IMR-90 (cell line): ENCODE measurements around the gene SH3BGRL. TPM values are rescaled to one million over a fixed set of nuclear protein-coding genes. Genes with fewer than 3 reads are reported as not detected.

Source experiments
- ATAC-seq: fragments of 200-7000 bp; cut with Tn5 transposase; 2 replicates; pipeline ENCODE4 v1.9.1; 2020; ENCODE audit warnings: low read depth, mild to moderate bottlenecking, moderate library complexity
- BruUV-seq: library from RNA; stranded (reverse); fragments of 400-500 nt; replicated peaks from 2 replicates; lab custom pipeline; 2021; lab: Mats Ljungman, UMichigan
- CTCF ChIA-PET: fragments of 300-600 bp; formaldehyde crosslinking; extraction: SDS; loops from one replicate; lab custom pipeline; 2021; ENCODE audit warnings: antibody characterized with exemption; lab: Yijun Ruan, JAX
- POLR2A ChIA-PET: fragments of 300-600 bp; sonication (Branson Sonifier 250); formaldehyde crosslinking; loops from one replicate; lab custom pipeline; 2022; ENCODE audit warnings: antibody characterized with exemption; ENCODE audit not compliant: unreplicated experiment; lab: Charles Lee
- DNase-seq: peaks from one replicate; pipeline ENCODE4 v3.0.0; 2013
- H2AFZ ChIP-seq: replicated peaks from 2 replicates; pipeline ENCODE3; 2013; ENCODE audit warnings: low read length, mild to moderate bottlenecking; ENCODE audit not compliant: poor library complexity
- H2AK5ac ChIP-seq: 2 replicates; pipeline ENCODE4 v1.6.1; 2013; ENCODE audit warnings: low read depth, low read length, inconsistent platforms
- H2AK9ac ChIP-seq: replicated peaks from 2 replicates; pipeline ENCODE3; 2013; ENCODE audit warnings: mild to moderate bottlenecking, low read depth, low read length, moderate library complexity; ENCODE audit not compliant: poor library complexity
- H2BK120ac ChIP-seq: 2 replicates; pipeline ENCODE4 v1.6.1; 2013; ENCODE audit warnings: low read depth, low read length, inconsistent platforms
- H2BK15ac ChIP-seq: 3 replicates; pipeline ENCODE4 v1.6.1; 2013; ENCODE audit warnings: low read depth, low read length, inconsistent platforms
- H2BK20ac ChIP-seq: 2 replicates; pipeline ENCODE4 v1.6.1; 2013; ENCODE audit warnings: low read depth, mild to moderate bottlenecking, inconsistent platforms, low read length, moderate library complexity
- H2BK5ac ChIP-seq: 2 replicates; pipeline ENCODE4 v1.6.1; 2013; ENCODE audit warnings: mild to moderate bottlenecking, low read depth, low read length, inconsistent platforms; ENCODE audit not compliant: poor library complexity, severe bottlenecking
- H3K14ac ChIP-seq: replicated peaks from 2 replicates; pipeline ENCODE4 v1.6.1; 2013; ENCODE audit warnings: low read depth, low read length, inconsistent platforms
- H3K18ac ChIP-seq: 2 replicates; pipeline ENCODE4 v1.6.1; 2013; ENCODE audit warnings: low read depth, low read length, control low read depth
- H3K23ac ChIP-seq: 2 replicates; pipeline ENCODE4 v1.6.1; 2013; ENCODE audit warnings: low read depth, low read length, inconsistent platforms
- H3K27ac ChIP-seq: 2 replicates; pipeline ENCODE4 v1.5.1; 2013; ENCODE audit warnings: mild to moderate bottlenecking, control low read depth, low read length; ENCODE audit not compliant: insufficient read depth
- H3K27me3 ChIP-seq: 2 replicates; pipeline ENCODE4 v1.6.1; 2013; ENCODE audit warnings: low read length; ENCODE audit not compliant: control insufficient read depth, insufficient read depth
- H3K36me3 ChIP-seq: 2 replicates; pipeline ENCODE4 v1.6.1; 2013; ENCODE audit warnings: low read length, mixed read lengths; ENCODE audit not compliant: control insufficient read depth, insufficient read depth
- H3K4ac ChIP-seq: 2 replicates; pipeline ENCODE4 v1.6.1; 2013; ENCODE audit warnings: low read depth, low read length, inconsistent platforms
- H3K4me1 ChIP-seq: 2 replicates; pipeline ENCODE4 v1.6.1; 2013; ENCODE audit warnings: low read length, mixed read lengths; ENCODE audit not compliant: control insufficient read depth, insufficient read depth
- H3K4me2 ChIP-seq: 2 replicates; pipeline ENCODE4 v1.6.1; 2013; ENCODE audit warnings: low read depth, mild to moderate bottlenecking, control low read depth, low read length, moderate library complexity
- H3K4me3 ChIP-seq: 2 replicates; pipeline ENCODE4 v1.5.1; 2013; ENCODE audit warnings: low read depth, mild to moderate bottlenecking, control low read depth, low read length, moderate library complexity; ENCODE audit not compliant: insufficient read depth
- H3K56ac ChIP-seq: 2 replicates; pipeline ENCODE4 v1.6.1; 2013; ENCODE audit warnings: low read length, inconsistent platforms; ENCODE audit not compliant: insufficient read depth; ENCODE audit errors: extremely low read depth
- H3K79me1 ChIP-seq, 2 experiments: 2 replicates each; pipeline ENCODE4 v1.6.1; 2013; ENCODE audit warnings: low read length in 2 of 2, inconsistent platforms in 1 of 2, low read depth in 1 of 2
- H3K9ac ChIP-seq: 2 replicates; pipeline ENCODE4 v1.6.1; 2013; ENCODE audit warnings: low read depth, low read length, control low read depth
- H3K9me1 ChIP-seq: 2 replicates; pipeline ENCODE4 v1.6.1; 2013; ENCODE audit warnings: low read length, inconsistent platforms; ENCODE audit not compliant: insufficient read depth
- H3K9me3 ChIP-seq: 2 replicates; pipeline ENCODE4 v1.6.1; 2013; ENCODE audit warnings: low read length; ENCODE audit not compliant: control insufficient read depth, insufficient read depth
- H4K20me1 ChIP-seq: 2 replicates; pipeline ENCODE4 v1.6.1; 2013; ENCODE audit warnings: low read length, inconsistent platforms; ENCODE audit not compliant: insufficient read depth
- H4K5ac ChIP-seq: 2 replicates; pipeline ENCODE4 v1.6.1; 2013; ENCODE audit warnings: mild to moderate bottlenecking, low read depth, low read length, control low read depth
- H4K8ac ChIP-seq, 2 experiments: 2 replicates each; pipeline ENCODE4 v1.6.1; 2013; ENCODE audit warnings: low read depth in 2 of 2, low read length in 2 of 2, control low read depth in 1 of 2, inconsistent platforms in 1 of 2
- H4K91ac ChIP-seq: 2 replicates; pipeline ENCODE4 v1.6.1; 2013; ENCODE audit warnings: low read depth, low read length, inconsistent platforms; ENCODE audit not compliant: insufficient read depth
- CEBPB ChIP-seq: IDR thresholded peaks from 2 replicates; pipeline ENCODE4 v1.6.1; 2012; ENCODE audit warnings: low read depth, low read length, improper control_type of control experiment
- FOS ChIP-seq: fragments of 150-350 bp; IDR thresholded peaks from 2 replicates; pipeline ENCODE4 v1.6.1; 2016; ENCODE audit warnings: low read depth, low read length
- MAZ ChIP-seq: IDR thresholded peaks from 2 replicates; pipeline ENCODE4 v1.6.1; 2012; ENCODE audit warnings: low read depth, mild to moderate bottlenecking, low read length, improper control_type of control experiment, moderate library complexity, borderline replicate concordance
- POLR2A ChIP-seq: IDR thresholded peaks from 2 replicates; pipeline ENCODE4 v1.6.1; 2012; ENCODE audit warnings: mild to moderate bottlenecking, low read depth, low read length
- RFX5 ChIP-seq: IDR thresholded peaks from 2 replicates; pipeline ENCODE4 v1.8.0; 2012; ENCODE audit warnings: low read depth, mild to moderate bottlenecking, low read length, moderate library complexity
- WGBS, 2 experiments: methylation state at CpG; one replicate each; pipeline versions ENCODE4 v1.1.5 to v1.1.7; 2013; ENCODE audit warnings: missing lambda C conversion rate in 2 of 2; ENCODE audit not compliant: insufficient read length in 1 of 2; ENCODE audit errors: extremely low coverage in 2 of 2; 5-methylcytosine and 5-hydroxymethylcytosine counted together
- dilution Hi-C: fragments of 300-500 bp; cut with HindIII; formaldehyde crosslinking; loops from one replicate; pipeline ENCODE4 v1.14.3; 2018; ENCODE audit warnings: low sequenced_read_pairs; ENCODE audit not compliant: unreplicated experiment
- in situ Hi-C: fragments of 300-500 bp; cut with MboI; formaldehyde crosslinking; loops from 3 replicates; pipeline ENCODE4 v1.14.3; 2019; ENCODE audit warnings: low sequenced_read_pairs, inconsistent platforms, mixed read lengths
- intact Hi-C: fragments of 100-400 bp; cut with micrococcal nuclease; formaldehyde crosslinking; loops from 2 replicates; pipeline ENCODE4 v1.10.0; 2022
- polyA plus RNA-seq, 3 experiments: library from polyadenylated mRNA; depleted of rRNA; stranded (reverse); fragments of >200 nt; gene quantifications; 2 replicates each; pipeline ENCODE4 v1.2.3, GENCODE V29; 2012; ENCODE audit warnings: low replicate concordance in 1 of 3
- total RNA-seq: library from RNA; depleted of rRNA; stranded (reverse); fragments of >200 nt; gene quantifications from 2 replicates; pipeline ENCODE4 v1.2.3, GENCODE V29; 2012
- TF ChIP-seq, protein P1 (sequence below): fragments of 150-350 bp; IDR thresholded peaks from 2 replicates; pipeline ENCODE4 v1.6.1; 2017; ENCODE audit warnings: mild to moderate bottlenecking, antibody characterized with exemption, low read length, low read depth
- TF ChIP-seq, protein P2 (sequence below): fragments of 150-350 bp; IDR thresholded peaks from 2 replicates; pipeline ENCODE4 v1.6.1; 2016; ENCODE audit warnings: low read depth, mild to moderate bottlenecking, low read length, moderate library complexity, borderline replicate concordance

Gene SH3BGRL
- total and polyA plus RNA-seq, 2 of the 4 experiments (the other 2 are of a cell fraction), result 50.7 to 110 TPM

DNA sequence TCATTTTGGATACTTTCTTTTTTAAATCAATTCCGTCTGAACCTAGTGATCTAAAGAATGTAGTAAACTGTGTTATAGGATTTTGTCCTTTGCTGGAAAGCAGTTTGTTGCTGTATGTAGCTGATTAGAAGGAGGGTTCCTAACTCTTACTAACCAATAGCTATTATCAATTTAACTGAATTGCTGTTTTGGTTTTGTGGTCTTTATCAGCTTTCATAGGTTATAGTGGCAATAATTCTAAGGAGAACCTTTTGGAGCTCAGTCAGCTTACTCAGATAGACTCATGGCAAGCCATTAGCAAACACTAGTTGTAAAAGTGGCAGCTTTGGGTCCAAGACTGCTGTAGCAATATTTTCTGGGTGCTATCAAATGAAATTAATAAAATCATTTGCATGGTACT lies 29.6 kb downstream of the SH3BGRL start:
- no peak overlapping the region for H4K5ac ChIP-seq
- no peak overlapping the region for H2AFZ ChIP-seq
- BruUV-seq, result no TSS peak
- ChIA-PET CTCF (no interaction called here), POLR2A (no interaction called here)
- H3K23ac ChIP-seq, result no peak overlapping the region
- H3K14ac ChIP-seq, result no peak overlapping the region
- H2BK20ac ChIP-seq, result no peak overlapping the region
- TF ChIP-seq RFX5 (no peak), CEBPB (no peak), MAZ (no peak), POLR2A (no peak), FOS (no peak)
- TF ChIP-seq, protein P1, sequence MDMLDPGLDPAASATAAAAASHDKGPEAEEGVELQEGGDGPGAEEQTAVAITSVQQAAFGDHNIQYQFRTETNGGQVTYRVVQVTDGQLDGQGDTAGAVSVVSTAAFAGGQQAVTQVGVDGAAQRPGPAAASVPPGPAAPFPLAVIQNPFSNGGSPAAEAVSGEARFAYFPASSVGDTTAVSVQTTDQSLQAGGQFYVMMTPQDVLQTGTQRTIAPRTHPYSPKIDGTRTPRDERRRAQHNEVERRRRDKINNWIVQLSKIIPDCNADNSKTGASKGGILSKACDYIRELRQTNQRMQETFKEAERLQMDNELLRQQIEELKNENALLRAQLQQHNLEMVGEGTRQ, result no peak
- TF ChIP-seq, protein P2, sequence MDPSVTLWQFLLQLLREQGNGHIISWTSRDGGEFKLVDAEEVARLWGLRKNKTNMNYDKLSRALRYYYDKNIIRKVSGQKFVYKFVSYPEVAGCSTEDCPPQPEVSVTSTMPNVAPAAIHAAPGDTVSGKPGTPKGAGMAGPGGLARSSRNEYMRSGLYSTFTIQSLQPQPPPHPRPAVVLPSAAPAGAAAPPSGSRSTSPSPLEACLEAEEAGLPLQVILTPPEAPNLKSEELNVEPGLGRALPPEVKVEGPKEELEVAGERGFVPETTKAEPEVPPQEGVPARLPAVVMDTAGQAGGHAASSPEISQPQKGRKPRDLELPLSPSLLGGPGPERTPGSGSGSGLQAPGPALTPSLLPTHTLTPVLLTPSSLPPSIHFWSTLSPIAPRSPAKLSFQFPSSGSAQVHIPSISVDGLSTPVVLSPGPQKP, result no peak
- in situ Hi-C loops, result no loop called here
- intact Hi-C loops, result no loop called here
- no peak overlapping the region for H3K4me2 ChIP-seq
- no peak overlapping the region for H3K4me3 ChIP-seq
- no peaks in the 10 kb centered on the region for H3K4me1 ChIP-seq
- no peaks in the 10 kb centered on the region for H3K9me3 ChIP-seq
- peaks cover 0 to 7% of the 10 kb centered on the region in 2 experiments; a peak in 1 of 4 replicates for H3K79me1 ChIP-seq
- no peaks in the 10 kb centered on the region; the same call in 1 of the 2 replicates for H3K9me1 ChIP-seq
- H2BK120ac ChIP-seq, result no peak overlapping the region
- no peaks in the 10 kb centered on the region; the same call in 1 of the 2 replicates for H4K20me1 ChIP-seq
- no peak overlapping the region for H2AK9ac ChIP-seq
- no peaks in the 10 kb centered on the region for H3K27me3 ChIP-seq
- dilution Hi-C loops, result no loop called here
- H3K56ac ChIP-seq, result no peak overlapping the region
- H3K4ac ChIP-seq, result no peak overlapping the region
- H3K36me3 ChIP-seq, result no peaks in the 10 kb centered on the region
- ATAC-seq, result no peak
- H3K9ac ChIP-seq, result no peak overlapping the region
- H2BK5ac ChIP-seq, result no peak overlapping the region
- H2AK5ac ChIP-seq, result no peak overlapping the region
- no peak overlapping the region for H3K18ac ChIP-seq
- no peak overlapping the region for H2BK15ac ChIP-seq
- no peak for DNase-seq
- no peak overlapping the region for H4K8ac ChIP-seq
- no peak overlapping the region for H4K91ac ChIP-seq
- no CpG with 5 or more reads among the region's 1 CpG for WGBS, 2 experiments
- no peak overlapping the region for H3K27ac ChIP-seq
